Measurements from ENCODE around the gene LRRC18. TPM values are rescaled to one million over a fixed set of nuclear protein-coding genes. Genes with fewer than 3 reads are reported as not detected.

Gene LRRC18
- total RNA-seq: not detected in 2 replicates

DNA sequence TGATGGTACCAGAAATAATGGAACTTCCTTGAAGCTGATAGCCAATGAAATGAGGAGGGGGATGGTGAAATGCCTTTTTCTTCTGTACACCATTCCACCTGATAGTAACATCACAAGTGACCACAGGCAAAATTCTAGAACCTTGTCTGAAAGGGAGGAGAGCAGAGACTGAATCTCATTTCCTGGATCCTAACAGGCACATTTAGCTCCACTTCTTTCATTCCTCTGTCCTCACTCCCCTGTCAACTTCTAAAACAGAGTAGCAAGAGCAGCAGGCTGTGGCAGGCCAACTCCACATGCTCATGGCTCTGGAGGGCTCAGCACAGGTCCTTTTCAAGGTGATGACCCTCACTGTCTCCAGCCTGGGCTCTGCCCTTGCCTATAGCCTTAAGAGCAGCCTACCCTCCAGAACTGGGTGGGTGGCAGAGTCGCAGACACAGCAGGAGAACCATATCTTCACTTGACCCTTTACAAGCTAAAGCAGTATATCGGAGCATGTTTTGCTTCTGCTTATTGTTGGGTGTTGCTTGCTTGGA, at the start of gene LRRC18:
Gene LRRC18 (minus strand): TSS at position 51 of the 536 bp plus-strand sequence. CDS start 25,685 bp downstream, outside the sequence.

Other genes with a start within 250 kb of the LRRC18 start
- 0.34 and 0.40 TPM in 2 replicates for gene VSTM4, start 175.7 kb upstream of the LRRC18 start, total RNA-seq
- not detected in 2 replicates for gene FAM170B, start 194.2 kb upstream of the LRRC18 start, total RNA-seq
- 3.1 and 5.6 TPM in 2 replicates for gene TMEM273, start 248.6 kb upstream of the LRRC18 start, total RNA-seq